ENCODE measurements around the gene EPB41L1.

EPB41L1 gene

GRCh38 chr20:36251426-36251825 is 96.9 kb downstream of the EPB41L1 start:
- H3K27me3 ChIP-seq (ENCODE audit: insufficient read depth, low read length, poor library complexity), result no peaks in the 10 kb centered on the region
- H3K79me2 ChIP-seq (ENCODE audit: control insufficient read depth, insufficient read depth, low read length), result no peaks in the 10 kb centered on the region
- no peak overlapping the region for H3K27ac ChIP-seq (ENCODE audit: low read depth, low read length)
- no peak overlapping the region for H4K8ac ChIP-seq (ENCODE audit: low read depth, low read length)
- H3K18ac ChIP-seq (ENCODE audit: low read length), result no peak overlapping the region
- H2AK5ac ChIP-seq (ENCODE audit: low read length), result no peak overlapping the region
- H3K4ac ChIP-seq (ENCODE audit: low read depth, low read length), result no peak overlapping the region
- H2BK15ac ChIP-seq (replicated peaks; ENCODE audit: low read depth), result no peak overlapping the region
- H3K4me1 ChIP-seq (ENCODE audit: control insufficient read depth, low read depth, low read length), result no peaks in the 10 kb centered on the region
- peaks cover 5% of the 10 kb centered on the region for H3K79me1 ChIP-seq (ENCODE audit: low read length)
- no peak overlapping the region for H4K5ac ChIP-seq (ENCODE audit: low read length)
- no peak overlapping the region for H3K4me3 ChIP-seq (ENCODE audit: low read length)
- H3K23ac ChIP-seq (ENCODE audit: low read length), result no peak overlapping the region
- no peak overlapping the region for H2BK120ac ChIP-seq (ENCODE audit: low read depth, low read length)
- DNase-seq, result no peak
- H3K9ac ChIP-seq (ENCODE audit: low read length), result no peak overlapping the region
- H3K36me3 ChIP-seq (ENCODE audit: control insufficient read depth, insufficient read depth, low read length), result peaks cover 6% of the 10 kb centered on the region
- no CpG with 5 or more reads among the region's 5 CpGs for WGBS (ENCODE audit: extremely low coverage, insufficient coverage, low lambda C conversion rate)
- H2BK5ac ChIP-seq (ENCODE audit: low read length), result no peak overlapping the region
- H3K56ac ChIP-seq (ENCODE audit: low read length), result no peak overlapping the region
- H3K4me2 ChIP-seq (ENCODE audit: low read length), result no peak overlapping the region

- no peak overlapping the region for H3K4me3 ChIP-seq (ENCODE audit: low read length)
- H3K36me3 ChIP-seq (ENCODE audit: control insufficient read depth, insufficient read depth, low read length), result peaks cover 5% of the 10 kb centered on the region
- H3K27me3 ChIP-seq (ENCODE audit: insufficient read depth, low read length, poor library complexity), result no peaks in the 10 kb centered on the region
- no peak overlapping the region for H3K18ac ChIP-seq (ENCODE audit: low read length)
- no peaks in the 10 kb centered on the region for H3K79me2 ChIP-seq (ENCODE audit: control insufficient read depth, insufficient read depth, low read length)
- no peak overlapping the region for H2BK120ac ChIP-seq (ENCODE audit: low read depth, low read length)
- no peak overlapping the region for H3K4me2 ChIP-seq (ENCODE audit: low read length)
- H4K8ac ChIP-seq (ENCODE audit: low read depth, low read length), result no peak overlapping the region
- no peak for DNase-seq
- no peak overlapping the region for H3K9ac ChIP-seq (ENCODE audit: low read length)
- H2BK15ac ChIP-seq (replicated peaks; ENCODE audit: low read depth), result no peak overlapping the region
- H4K5ac ChIP-seq (ENCODE audit: low read length), result no peak overlapping the region
- no peaks in the 10 kb centered on the region for H3K4me1 ChIP-seq (ENCODE audit: control insufficient read depth, low read depth, low read length)
- H3K23ac ChIP-seq (ENCODE audit: low read length), result no peak overlapping the region
- no CpG with 5 or more reads among the region's 3 CpGs for WGBS (ENCODE audit: extremely low coverage, insufficient coverage, low lambda C conversion rate)
- no peak overlapping the region for H2AK5ac ChIP-seq (ENCODE audit: low read length)
- H3K56ac ChIP-seq (ENCODE audit: low read length), result no peak overlapping the region
- peaks cover 5% of the 10 kb centered on the region for H3K79me1 ChIP-seq (ENCODE audit: low read length)
- no peak overlapping the region for H3K4ac ChIP-seq (ENCODE audit: low read depth, low read length)
- H2BK5ac ChIP-seq (ENCODE audit: low read length), result no peak overlapping the region
- H3K27ac ChIP-seq (ENCODE audit: low read depth, low read length), result no peak overlapping the region
These were observed 98.0 kb downstream of the EPB41L1 start for GRCh38 chr20:36252511-36252910.

DNA sequence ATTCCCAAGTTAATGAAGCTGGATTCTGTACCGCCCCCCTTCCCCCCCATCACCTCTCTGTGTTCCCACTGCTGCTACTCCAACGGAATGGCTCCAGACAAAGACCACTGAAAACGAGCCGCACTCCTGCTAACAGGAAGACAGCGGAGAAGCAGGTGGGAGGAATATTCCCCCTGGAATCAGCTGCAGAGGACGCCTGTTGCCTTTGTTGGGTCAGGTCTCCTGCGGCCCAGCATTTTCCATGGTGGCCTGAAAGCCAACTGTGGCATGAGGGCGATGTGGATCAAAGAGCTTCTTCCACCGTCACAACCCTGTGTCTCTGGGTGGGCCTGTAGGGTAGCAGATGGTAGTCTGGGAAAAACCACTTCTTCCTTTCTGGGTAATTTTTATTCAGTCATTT is 98.5 kb downstream of the EPB41L1 start:
- Histone ChIP-seq H3K56ac (ENCODE audit: low read length) (no peak overlapping the region), H4K8ac (ENCODE audit: low read depth, low read length) (no peak overlapping the region), H2BK5ac (ENCODE audit: low read length) (no peak overlapping the region), H3K4me3 (ENCODE audit: low read length) (no peak overlapping the region), H3K79me1 (ENCODE audit: low read length) (peaks cover 5% of the 10 kb centered on the region), H3K4me2 (ENCODE audit: low read length) (no peak overlapping the region), H3K18ac (ENCODE audit: low read length) (no peak overlapping the region), H3K4me1 (ENCODE audit: control insufficient read depth, low read depth, low read length) (no peaks in the 10 kb centered on the region), H3K27me3 (ENCODE audit: insufficient read depth, low read length, poor library complexity) (no peaks in the 10 kb centered on the region), H3K4ac (ENCODE audit: low read depth, low read length) (no peak overlapping the region), H3K79me2 (ENCODE audit: control insufficient read depth, insufficient read depth, low read length) (no peaks in the 10 kb centered on the region), H2BK120ac (ENCODE audit: low read depth, low read length) (no peak overlapping the region), H3K23ac (ENCODE audit: low read length) (no peak overlapping the region), H3K36me3 (ENCODE audit: control insufficient read depth, insufficient read depth, low read length) (peaks cover 5% of the 10 kb centered on the region), H2AK5ac (ENCODE audit: low read length) (no peak overlapping the region), H2BK15ac (replicated peaks; ENCODE audit: low read depth) (no peak overlapping the region), H4K5ac (ENCODE audit: low read length) (no peak overlapping the region), H3K9ac (ENCODE audit: low read length) (no peak overlapping the region), H3K27ac (ENCODE audit: low read depth, low read length) (no peak overlapping the region)
- no peak for DNase-seq
- no CpG with 5 or more reads among the region's 9 CpGs for WGBS (ENCODE audit: extremely low coverage, insufficient coverage, low lambda C conversion rate)

- Histone ChIP-seq H3K4me2 (ENCODE audit: low read length) (no peak overlapping the region), H3K79me1 (ENCODE audit: low read length) (peaks cover 5% of the 10 kb centered on the region), H2BK15ac (replicated peaks; ENCODE audit: low read depth) (no peak overlapping the region), H3K4ac (ENCODE audit: low read depth, low read length) (no peak overlapping the region), H3K4me3 (ENCODE audit: low read length) (no peak overlapping the region), H3K18ac (ENCODE audit: low read length) (no peak overlapping the region), H3K79me2 (ENCODE audit: control insufficient read depth, insufficient read depth, low read length) (no peaks in the 10 kb centered on the region), H4K8ac (ENCODE audit: low read depth, low read length) (no peak overlapping the region), H3K9ac (ENCODE audit: low read length) (no peak overlapping the region), H3K27me3 (ENCODE audit: insufficient read depth, low read length, poor library complexity) (no peaks in the 10 kb centered on the region), H2BK5ac (ENCODE audit: low read length) (no peak overlapping the region), H3K4me1 (ENCODE audit: control insufficient read depth, low read depth, low read length) (no peaks in the 10 kb centered on the region), H3K56ac (ENCODE audit: low read length) (no peak overlapping the region), H2AK5ac (ENCODE audit: low read length) (no peak overlapping the region), H2BK120ac (ENCODE audit: low read depth, low read length) (no peak overlapping the region), H3K36me3 (ENCODE audit: control insufficient read depth, insufficient read depth, low read length) (peaks cover 5% of the 10 kb centered on the region), H3K23ac (ENCODE audit: low read length) (no peak overlapping the region), H4K5ac (ENCODE audit: low read length) (no peak overlapping the region), H3K27ac (ENCODE audit: low read depth, low read length) (no peak overlapping the region)
- DNase-seq, result no peak
- WGBS (ENCODE audit: extremely low coverage, insufficient coverage, low lambda C conversion rate), result no CpG with 5 or more reads among the region's 2 CpGs
These were observed 99.5 kb downstream of the EPB41L1 start for GRCh38 chr20:36254076-36254475.

DNA sequence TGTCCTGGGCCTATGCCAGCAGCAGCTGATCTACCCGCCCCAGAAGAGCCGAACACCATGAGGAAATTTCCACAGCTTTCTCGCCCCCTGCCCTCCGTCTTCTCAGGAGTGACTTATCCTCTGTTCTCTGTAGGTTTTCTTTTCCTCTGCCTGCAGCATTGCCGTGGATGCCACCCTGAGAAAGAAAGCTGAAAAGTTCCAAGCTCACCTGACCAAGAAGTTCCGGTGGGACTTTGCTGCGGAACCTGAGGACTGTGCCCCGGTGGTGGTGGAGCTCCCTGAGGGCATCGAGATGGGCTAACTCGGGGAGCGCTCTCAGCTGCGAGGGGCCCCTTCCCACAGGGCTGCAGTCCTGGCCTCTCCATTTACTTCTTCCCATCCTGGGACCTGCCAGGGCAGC is 100.9 kb downstream of the EPB41L1 start:
- Histone ChIP-seq H3K56ac (ENCODE audit: low read length) (no peak overlapping the region), H3K79me2 (ENCODE audit: control insufficient read depth, insufficient read depth, low read length) (no peaks in the 10 kb centered on the region), H3K18ac (ENCODE audit: low read length) (no peak overlapping the region), H3K27ac (ENCODE audit: low read depth, low read length) (no peak overlapping the region), H3K4me2 (ENCODE audit: low read length) (no peak overlapping the region), H4K8ac (ENCODE audit: low read depth, low read length) (no peak overlapping the region), H2BK15ac (replicated peaks; ENCODE audit: low read depth) (no peak overlapping the region), H3K23ac (ENCODE audit: low read length) (no peak overlapping the region), H2AK5ac (ENCODE audit: low read length) (no peak overlapping the region), H2BK120ac (ENCODE audit: low read depth, low read length) (no peak overlapping the region), H3K9ac (ENCODE audit: low read length) (no peak overlapping the region), H3K36me3 (ENCODE audit: control insufficient read depth, insufficient read depth, low read length) (peaks cover 5% of the 10 kb centered on the region), H3K79me1 (ENCODE audit: low read length) (peaks cover 4% of the 10 kb centered on the region), H3K4me1 (ENCODE audit: control insufficient read depth, low read depth, low read length) (peaks cover 3% of the 10 kb centered on the region), H3K27me3 (ENCODE audit: insufficient read depth, low read length, poor library complexity) (no peaks in the 10 kb centered on the region), H4K5ac (ENCODE audit: low read length) (no peak overlapping the region), H3K4ac (ENCODE audit: low read depth, low read length) (no peak overlapping the region), H3K4me3 (ENCODE audit: low read length) (no peak overlapping the region), H2BK5ac (ENCODE audit: low read length) (no peak overlapping the region)
- WGBS (ENCODE audit: extremely low coverage, insufficient coverage, low lambda C conversion rate), result no CpG with 5 or more reads among the region's 12 CpGs
- no peak for DNase-seq

Data from mesendoderm (in vitro differentiated cells).